ENCODE data around the gene ACTG1. TPM values are rescaled to one million over a fixed set of nuclear protein-coding genes. Genes with fewer than 3 reads are reported as not detected.

The ACTG1 gene
- total and polyA plus RNA-seq, 2 of the 13 experiments (the other 11 are each of a cell fraction or from before 2014, with no cell fraction given) = 973 to 1,138 TPM

GRCh38 chr17:81537343-81537855 is 24.8 kb upstream of the ACTG1 start (continued):
- TF ChIP-seq ZBTB2 (CRISPR knock-in tag; IDR thresholded peaks at IDR 0.05; ENCODE audit: low read depth) (no peak), ZNF674 (CRISPR knock-in tag; IDR thresholded peaks at IDR 0.05; ENCODE audit: low read depth) (no peak), NFE2 (CRISPR knock-in tag; IDR thresholded peaks at IDR 0.05) (no peak), MEIS2 (CRISPR knock-in tag; IDR thresholded peaks at IDR 0.05) (no peak), PHF21A (CRISPR knock-in tag; IDR thresholded peaks at IDR 0.05) (no peak), ZNF780A (CRISPR knock-in tag; IDR thresholded peaks at IDR 0.05) (no peak), ZNF501 (CRISPR knock-in tag; IDR thresholded peaks at IDR 0.05) (no peak), MAZ (IDR thresholded peaks at IDR 0.05; ENCODE audit: borderline replicate concordance, low read depth, low read length) (peak; percentile 30; the same call in 1 of the 2 replicates), MAZ (CRISPR knock-in tag; IDR thresholded peaks at IDR 0.05; ENCODE audit: low read depth) (no peak), ZNF691 (CRISPR knock-in tag; IDR thresholded peaks at IDR 0.05; ENCODE audit: borderline replicate concordance, low read depth) (0 out of 2 replicates have a peak, but pooled peaks have one; percentile 29), SIX4 (CRISPR knock-in tag; IDR thresholded peaks at IDR 0.05) (no peak), FOSL1 (CRISPR knock-in tag; IDR thresholded peaks at IDR 0.05; ENCODE audit: borderline replicate concordance) (no peak), SNAPC2 (CRISPR knock-in tag; IDR thresholded peaks at IDR 0.05) (no peak), ZNF276 (CRISPR knock-in tag; IDR thresholded peaks at IDR 0.05; ENCODE audit: low read depth) (no peak), ZNF138 (CRISPR knock-in tag; IDR thresholded peaks at IDR 0.05; ENCODE audit: low read depth) (no peak), ZNF883 (CRISPR knock-in tag; IDR thresholded peaks at IDR 0.05; ENCODE audit: not compliant biosample characterization) (no peak), KMT2B (CRISPR knock-in tag; IDR thresholded peaks at IDR 0.05) (no peak), ZNF629 (CRISPR knock-in tag; conservative IDR thresholded peaks at IDR 0.05) (no peak)
- TF ChIP-seq, protein P1, sequence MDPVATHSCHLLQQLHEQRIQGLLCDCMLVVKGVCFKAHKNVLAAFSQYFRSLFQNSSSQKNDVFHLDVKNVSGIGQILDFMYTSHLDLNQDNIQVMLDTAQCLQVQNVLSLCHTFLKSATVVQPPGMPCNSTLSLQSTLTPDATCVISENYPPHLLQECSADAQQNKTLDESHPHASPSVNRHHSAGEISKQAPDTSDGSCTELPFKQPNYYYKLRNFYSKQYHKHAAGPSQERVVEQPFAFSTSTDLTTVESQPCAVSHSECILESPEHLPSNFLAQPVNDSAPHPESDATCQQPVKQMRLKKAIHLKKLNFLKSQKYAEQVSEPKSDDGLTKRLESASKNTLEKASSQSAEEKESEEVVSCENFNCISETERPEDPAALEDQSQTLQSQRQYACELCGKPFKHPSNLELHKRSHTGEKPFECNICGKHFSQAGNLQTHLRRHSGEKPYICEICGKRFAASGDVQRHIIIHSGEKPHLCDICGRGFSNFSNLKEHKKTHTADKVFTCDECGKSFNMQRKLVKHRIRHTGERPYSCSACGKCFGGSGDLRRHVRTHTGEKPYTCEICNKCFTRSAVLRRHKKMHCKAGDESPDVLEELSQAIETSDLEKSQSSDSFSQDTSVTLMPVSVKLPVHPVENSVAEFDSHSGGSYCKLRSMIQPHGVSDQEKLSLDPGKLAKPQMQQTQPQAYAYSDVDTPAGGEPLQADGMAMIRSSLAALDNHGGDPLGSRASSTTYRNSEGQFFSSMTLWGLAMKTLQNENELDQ (CRISPR knock-in tag; IDR thresholded peaks at IDR 0.05; ENCODE audit: borderline replicate concordance) = no peak
- TF ChIP-seq, protein P2, sequence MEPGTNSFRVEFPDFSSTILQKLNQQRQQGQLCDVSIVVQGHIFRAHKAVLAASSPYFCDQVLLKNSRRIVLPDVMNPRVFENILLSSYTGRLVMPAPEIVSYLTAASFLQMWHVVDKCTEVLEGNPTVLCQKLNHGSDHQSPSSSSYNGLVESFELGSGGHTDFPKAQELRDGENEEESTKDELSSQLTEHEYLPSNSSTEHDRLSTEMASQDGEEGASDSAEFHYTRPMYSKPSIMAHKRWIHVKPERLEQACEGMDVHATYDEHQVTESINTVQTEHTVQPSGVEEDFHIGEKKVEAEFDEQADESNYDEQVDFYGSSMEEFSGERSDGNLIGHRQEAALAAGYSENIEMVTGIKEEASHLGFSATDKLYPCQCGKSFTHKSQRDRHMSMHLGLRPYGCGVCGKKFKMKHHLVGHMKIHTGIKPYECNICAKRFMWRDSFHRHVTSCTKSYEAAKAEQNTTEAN (CRISPR knock-in tag; conservative IDR thresholded peaks at IDR 0.05) = no peak
- TF ChIP-seq, protein P3, sequence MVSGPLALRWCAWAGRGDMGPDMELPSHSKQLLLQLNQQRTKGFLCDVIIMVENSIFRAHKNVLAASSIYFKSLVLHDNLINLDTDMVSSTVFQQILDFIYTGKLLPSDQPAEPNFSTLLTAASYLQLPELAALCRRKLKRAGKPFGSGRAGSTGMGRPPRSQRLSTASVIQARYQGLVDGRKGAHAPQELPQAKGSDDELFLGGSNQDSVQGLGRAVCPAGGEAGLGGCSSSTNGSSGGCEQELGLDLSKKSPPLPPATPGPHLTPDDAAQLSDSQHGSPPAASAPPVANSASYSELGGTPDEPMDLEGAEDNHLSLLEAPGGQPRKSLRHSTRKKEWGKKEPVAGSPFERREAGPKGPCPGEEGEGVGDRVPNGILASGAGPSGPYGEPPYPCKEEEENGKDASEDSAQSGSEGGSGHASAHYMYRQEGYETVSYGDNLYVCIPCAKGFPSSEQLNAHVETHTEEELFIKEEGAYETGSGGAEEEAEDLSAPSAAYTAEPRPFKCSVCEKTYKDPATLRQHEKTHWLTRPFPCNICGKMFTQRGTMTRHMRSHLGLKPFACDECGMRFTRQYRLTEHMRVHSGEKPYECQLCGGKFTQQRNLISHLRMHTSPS (CRISPR knock-in tag; IDR thresholded peaks at IDR 0.05; ENCODE audit: low read depth) = 0 out of 2 replicates have a peak, but pooled peaks have one; percentile 62
